ENCODE measurements around the gene PTPRM. TPM values are rescaled to one million over a fixed set of nuclear protein-coding genes. Genes with fewer than 3 reads are reported as not detected.

Gene PTPRM
- total RNA-seq, 1 experiment from 2014 or later, result 6.2 TPM

- H3K27me3 Mint-ChIP-seq (ENCODE audit: low read depth), result no peaks in the 10 kb centered on the region; the same call in 1 of the 2 replicates
- H3K18ac ChIP-seq (ENCODE audit: insufficient read length, low read depth, low read length), result no peak overlapping the region
- no peak overlapping the region for H3K56ac ChIP-seq (ENCODE audit: insufficient read length, low read depth, low read length)
- no peaks in the 10 kb centered on the region for H3K27me3 ChIP-seq (ENCODE audit: insufficient read depth, low read length)
- no peak overlapping the region for H3K27ac Mint-ChIP-seq
- H3K79me2 ChIP-seq (ENCODE audit: insufficient read depth, low read length), result no peaks in the 10 kb centered on the region
- H3K36me3 Mint-ChIP-seq (ENCODE audit: insufficient read depth in 1 of 3, low read depth in 3 of 3), result peaks cover 0 to 8% (median 4%) of the 10 kb centered on the region in 3 experiments; a peak in 3 of 7 replicates
- H4K20me1 ChIP-seq (ENCODE audit: control insufficient read depth, insufficient read depth, insufficient read length), result no peaks in the 10 kb centered on the region
- no peak overlapping the region for H2BK5ac ChIP-seq (ENCODE audit: insufficient read length, low read length)
- peaks cover 25 to 26% of the 10 kb centered on the region in 2 experiments for H3K4me1 Mint-ChIP-seq
- no peak overlapping the region for H2BK120ac ChIP-seq (ENCODE audit: low read depth, low read length, poor library complexity, severe bottlenecking)
- H3K27ac ChIP-seq (ENCODE audit: insufficient read length, low read depth, low read length), result no peak overlapping the region
- no peak overlapping the region for H3K14ac ChIP-seq (ENCODE audit: insufficient read depth, low read length)
- H3K79me1 ChIP-seq (ENCODE audit: insufficient read depth, low read depth, low read length, poor library complexity, severe bottlenecking), result no peaks in the 10 kb centered on the region
- no peak overlapping the region for H3K4ac ChIP-seq (ENCODE audit: low read depth, low read length)
- no peak overlapping the region for H2BK15ac ChIP-seq (ENCODE audit: low read depth, low read length)
- no peak overlapping the region for H3K9ac ChIP-seq (ENCODE audit: extremely low read depth, insufficient read length, low read length)
- H2AK5ac ChIP-seq (ENCODE audit: insufficient read length, low read length), result no peak overlapping the region
- peaks cover 0 to 6% of the 10 kb centered on the region in 2 experiments; a peak in 3 of 5 replicates for H3K9me3 Mint-ChIP-seq
- H3K4me2 ChIP-seq (ENCODE audit: insufficient read depth, insufficient read length, low read length), result no peak overlapping the region
- no peak overlapping the region for H3K4me3 Mint-ChIP-seq
- TF ChIP-seq, protein P1, sequence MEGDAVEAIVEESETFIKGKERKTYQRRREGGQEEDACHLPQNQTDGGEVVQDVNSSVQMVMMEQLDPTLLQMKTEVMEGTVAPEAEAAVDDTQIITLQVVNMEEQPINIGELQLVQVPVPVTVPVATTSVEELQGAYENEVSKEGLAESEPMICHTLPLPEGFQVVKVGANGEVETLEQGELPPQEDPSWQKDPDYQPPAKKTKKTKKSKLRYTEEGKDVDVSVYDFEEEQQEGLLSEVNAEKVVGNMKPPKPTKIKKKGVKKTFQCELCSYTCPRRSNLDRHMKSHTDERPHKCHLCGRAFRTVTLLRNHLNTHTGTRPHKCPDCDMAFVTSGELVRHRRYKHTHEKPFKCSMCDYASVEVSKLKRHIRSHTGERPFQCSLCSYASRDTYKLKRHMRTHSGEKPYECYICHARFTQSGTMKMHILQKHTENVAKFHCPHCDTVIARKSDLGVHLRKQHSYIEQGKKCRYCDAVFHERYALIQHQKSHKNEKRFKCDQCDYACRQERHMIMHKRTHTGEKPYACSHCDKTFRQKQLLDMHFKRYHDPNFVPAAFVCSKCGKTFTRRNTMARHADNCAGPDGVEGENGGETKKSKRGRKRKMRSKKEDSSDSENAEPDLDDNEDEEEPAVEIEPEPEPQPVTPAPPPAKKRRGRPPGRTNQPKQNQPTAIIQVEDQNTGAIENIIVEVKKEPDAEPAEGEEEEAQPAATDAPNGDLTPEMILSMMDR (conservative IDR thresholded peaks at IDR 0.05), result no peak
- DNase-seq, result no peak
- H3K4me1 ChIP-seq (ENCODE audit: insufficient read depth, low read length), result peaks cover 2% of the 10 kb centered on the region; the same call in 1 of the 2 replicates
- no peaks in the 10 kb centered on the region for H3K23me2 ChIP-seq (ENCODE audit: insufficient read length, low read depth, low read length, poor library complexity, severe bottlenecking)
- no peak overlapping the region for H2AFZ ChIP-seq (ENCODE audit: low read length)
- H4K5ac ChIP-seq (ENCODE audit: insufficient read length, low read depth, low read length), result no peak overlapping the region
- H4K8ac ChIP-seq (replicated peaks; ENCODE audit: insufficient read length, low read depth, low read length), result no peak overlapping the region
- H4K91ac ChIP-seq (ENCODE audit: insufficient read length, low read depth, low read length), result no peak overlapping the region
- no peaks in the 10 kb centered on the region for H3K9me3 ChIP-seq (ENCODE audit: control insufficient read depth, low read depth, low read length)
- H2BK20ac ChIP-seq (ENCODE audit: low read depth, low read length, poor library complexity, severe bottlenecking), result no peak overlapping the region
- H3T11ph ChIP-seq (ENCODE audit: low read length), result no peak overlapping the region
- no CpG with 5 or more reads among the region's 3 CpGs for WGBS (ENCODE audit: extremely low coverage, insufficient read length, low lambda C conversion rate)
- no peak overlapping the region for H3K23ac ChIP-seq (ENCODE audit: insufficient read length, low read depth, low read length)
- H2BK12ac ChIP-seq (ENCODE audit: insufficient read length, low read depth, low read length), result no peak overlapping the region
Measured at GRCh38 chr18:7729868-7730267, 162.8 kb downstream of the PTPRM start.
